Esophagus squamous epithelium (tissue), 5 donors: ENCODE results near the gene USP20. TPM values are rescaled to one million over a fixed set of nuclear protein-coding genes. Genes with fewer than 3 reads are reported as not detected.

Experiments used
- DNase-seq: peaks from one replicate; lab custom pipeline; 2025; lab: John Stamatoyannopoulos, UW
- H3K27ac ChIP-seq, 4 donors: fragments of 200-600 bp; sonication (generic); one replicate each; pipeline ENCODE4 v1.5.1; 2016 to 2019; ENCODE audit warnings: mild to moderate bottlenecking in 1 of 4
- H3K27me3 ChIP-seq, 4 donors: fragments of 200-600 bp; sonication (generic); 1 replicate in 3 of 4; 2 replicates in 1 of 4; pipeline versions ENCODE4 v1.5.1 to v1.6.0; 2017 to 2021; ENCODE audit warnings: antibody characterized with exemption in 1 of 4
- H3K36me3 ChIP-seq, 3 donors: fragments of 200-600 bp; sonication (generic); one replicate each; pipeline ENCODE4 v1.5.1; 2016 to 2019
- H3K4me1 ChIP-seq, 3 donors: fragments of 200-600 bp; sonication (generic); one replicate each; pipeline ENCODE4 v1.5.1; 2017 to 2019
- H3K4me3 ChIP-seq, 4 donors: fragments of 200-600 bp; sonication (generic); 1 replicate in 3 of 4; 2 replicates in 1 of 4; pipeline ENCODE4 v1.5.1; 2016 to 2019; ENCODE audit warnings: mild to moderate bottlenecking in 2 of 4, moderate library complexity in 1 of 4
- H3K9me3 ChIP-seq, 3 donors: fragments of 200-600 bp; sonication (generic); one replicate each; pipeline ENCODE4 v1.5.1; 2016 to 2019
- CTCF ChIP-seq, 6 experiments: fragments of 450-650 bp in 4 of 6; fragments of 200-600 bp in 2 of 6; sonication (generic) in 2 of 6; IDR thresholded peaks; one replicate each; pipeline ENCODE4 v1.5.1; 2016 to 2019; ENCODE audit warnings: antibody characterized with exemption in 6 of 6, mild to moderate bottlenecking in 4 of 6, moderate library complexity in 4 of 6
- POLR2A ChIP-seq, 4 donors: fragments of 450-650 bp; IDR thresholded peaks; one replicate each; pipeline ENCODE4 v1.6.1; 2017; ENCODE audit warnings: antibody characterized with exemption in 4 of 4, mild to moderate bottlenecking in 4 of 4, moderate library complexity in 3 of 4
- WGBS, 2 donors: methylation state at CpG; one replicate each; pipeline ENCODE4 v1.1.5; 2018; 5-methylcytosine and 5-hydroxymethylcytosine counted together
- intact Hi-C: fragments of 100-400 bp; cut with DNase I; formaldehyde crosslinking; loops from one replicate; pipeline ENCODE4 v1.15.0; 2022
- total RNA-seq, 4 donors: library from RNA; depleted of rRNA; stranded (reverse); fragments of >200 nt; gene quantifications; one replicate each; pipeline ENCODE4 v1.1.0, GENCODE V29; 2016
- donor health status: DM: yes; HTN: yes; CAD: no.

USP20 gene
- total RNA-seq, 4 donors from 2014 or later = 12.3 to 19.7 (median 13.6) TPM

- H3K36me3 ChIP-seq = peaks cover 0 to 41% (median 37%) of the 10 kb centered on the region in 3 donors
- DNase-seq = no peak
- 93% methylated on average over 5 of the region's 11 CpGs; no CpG with 5 or more reads in 1 of the 2 donors for WGBS, 2 donors
- intact Hi-C loops = no loop called here
- H3K9me3 ChIP-seq = no peaks in the 10 kb centered on the region
- no peak for TF ChIP-seq CTCF (IDR thresholded peaks at IDR 0.05)
- TF ChIP-seq POLR2A (IDR thresholded peaks at IDR 0.05) = no peak
- no peaks in the 10 kb centered on the region for H3K27me3 ChIP-seq
- peaks cover 0 to 14% (median 0%) of the 10 kb centered on the region in 3 donors for H3K4me1 ChIP-seq
- H3K27ac ChIP-seq = no peak overlapping the region
- no peak overlapping the region for H3K4me3 ChIP-seq
These were observed 43.0 kb downstream of the USP20 start for GRCh38 chr9:129878291-129878690.

GRCh38 chr9:129879103-129879699 is 43.9 kb downstream of the USP20 start:
- Histone ChIP-seq H3K9me3 (no peaks in the 10 kb centered on the region), H3K4me3 (no peak overlapping the region), H3K27ac (no peak overlapping the region), H3K4me1 (peaks cover 5 to 22% (median 7%) of the 10 kb centered on the region in 3 donors), H3K27me3 (no peaks in the 10 kb centered on the region), H3K36me3 (peaks cover 0 to 41% (median 30%) of the 10 kb centered on the region in 3 donors)
- WGBS, 2 donors = 88% methylated on average over 8 of the region's 17 CpGs; no CpG with 5 or more reads in 1 of the 2 donors
- intact Hi-C loops = no loop called here
- TF ChIP-seq CTCF (IDR thresholded peaks at IDR 0.05) (no peak), POLR2A (IDR thresholded peaks at IDR 0.05) (no peak)
- DNase-seq = no peak

- no peak for DNase-seq
- TF ChIP-seq POLR2A (IDR thresholded peaks at IDR 0.05) = no peak
- no peak for TF ChIP-seq CTCF (IDR thresholded peaks at IDR 0.05)
- no peaks in the 10 kb centered on the region for H3K27me3 ChIP-seq
- peak overlapping the region in 2 of 4 donors; percentile 44 to 51 for H3K27ac ChIP-seq
- peaks cover 14 to 31% (median 16%) of the 10 kb centered on the region in 3 donors for H3K4me1 ChIP-seq
- WGBS, 2 donors = 96% methylated on average over 14 of the region's 31 CpGs; no CpG with 5 or more reads in 1 of the 2 donors
- H3K4me3 ChIP-seq = no peak overlapping the region
- H3K9me3 ChIP-seq = no peaks in the 10 kb centered on the region
- intact Hi-C loops = loop anchor here (10.0 kb wide), 1 partner anchor 355 kb away; no protein-coding TSS in a partner anchor
- H3K36me3 ChIP-seq = peaks cover 0 to 36% (median 29%) of the 10 kb centered on the region in 3 donors
These were observed 44.9 kb downstream of the USP20 start for GRCh38 chr9:129879991-129880653.

- peak overlapping the region in 2 of 4 donors; percentile 44 to 51 for H3K27ac ChIP-seq
- H3K36me3 ChIP-seq = peaks cover 0 to 28% (median 25%) of the 10 kb centered on the region in 3 donors
- 74 to 85% methylated on average over 9 to 11 of the region's 28 CpGs for WGBS, 2 donors
- no peak overlapping the region for H3K4me3 ChIP-seq
- no peaks in the 10 kb centered on the region for H3K27me3 ChIP-seq
- H3K4me1 ChIP-seq = peaks cover 19 to 39% (median 20%) of the 10 kb centered on the region in 3 donors
- no peaks in the 10 kb centered on the region for H3K9me3 ChIP-seq
- intact Hi-C loops = loop anchor here (10.0 kb wide), 1 partner anchor 354 kb away; no protein-coding TSS in a partner anchor
- no peak for DNase-seq
- no peak for TF ChIP-seq CTCF (IDR thresholded peaks at IDR 0.05)
- TF ChIP-seq POLR2A (IDR thresholded peaks at IDR 0.05) = no peak
These were observed 45.6 kb downstream of the USP20 start for GRCh38 chr9:129880654-129881546.
